HG02759 (cell line): ENCODE results near the gene KRT7.
"Not testable (repeated sequence)": the region's sequence is repeated elsewhere in the genome, so short reads cannot be mapped to it uniquely, and the experiment has no call there.

ENCODE experiments used
- ATAC-seq: cut with Tn5 transposase; IDR thresholded peaks from one replicate; pipeline ENCODE4 v1.9.1; 2021; ENCODE audit warnings: mild to moderate bottlenecking, moderate library complexity; ENCODE audit not compliant: unreplicated experiment

The KRT7 gene

DNA sequence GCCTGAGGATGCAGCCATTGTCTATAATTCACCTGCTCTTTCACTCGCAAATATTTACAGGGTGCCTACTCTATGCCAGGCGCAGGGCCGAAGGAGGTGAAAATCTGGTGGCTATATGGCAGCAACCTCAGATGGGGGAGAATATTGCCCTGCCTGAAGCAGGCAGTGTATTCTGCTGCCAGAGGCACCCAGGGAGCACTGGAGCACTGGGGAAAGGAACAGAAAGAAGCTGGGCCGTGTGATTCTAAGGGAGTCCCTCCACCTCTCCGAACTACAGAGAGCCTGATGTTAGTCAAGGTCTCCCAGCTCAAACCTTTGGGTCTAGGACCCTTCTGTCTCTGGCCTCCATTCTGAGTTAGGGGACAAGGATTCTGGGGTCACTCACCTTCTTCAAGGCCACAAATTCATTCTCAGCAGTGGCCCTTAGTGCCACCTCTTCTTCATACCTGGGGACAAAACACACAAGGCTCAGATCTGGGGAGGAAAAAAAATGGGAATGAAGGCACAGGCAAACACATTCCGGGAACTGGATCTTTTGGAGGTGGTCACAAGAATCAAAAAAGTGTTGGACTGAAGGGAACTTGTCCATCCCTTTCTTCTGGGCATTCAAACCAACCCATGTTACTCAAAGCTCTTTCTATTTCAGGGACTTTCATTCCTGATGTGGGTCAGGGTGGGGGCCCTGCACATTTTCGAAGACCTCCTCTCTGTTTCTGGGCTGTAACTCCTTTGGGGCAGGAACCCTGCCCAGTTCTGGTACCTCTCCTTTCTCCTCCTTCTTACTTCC is 22.1 kb downstream of the KRT7 start:
- no peak for ATAC-seq

DNA sequence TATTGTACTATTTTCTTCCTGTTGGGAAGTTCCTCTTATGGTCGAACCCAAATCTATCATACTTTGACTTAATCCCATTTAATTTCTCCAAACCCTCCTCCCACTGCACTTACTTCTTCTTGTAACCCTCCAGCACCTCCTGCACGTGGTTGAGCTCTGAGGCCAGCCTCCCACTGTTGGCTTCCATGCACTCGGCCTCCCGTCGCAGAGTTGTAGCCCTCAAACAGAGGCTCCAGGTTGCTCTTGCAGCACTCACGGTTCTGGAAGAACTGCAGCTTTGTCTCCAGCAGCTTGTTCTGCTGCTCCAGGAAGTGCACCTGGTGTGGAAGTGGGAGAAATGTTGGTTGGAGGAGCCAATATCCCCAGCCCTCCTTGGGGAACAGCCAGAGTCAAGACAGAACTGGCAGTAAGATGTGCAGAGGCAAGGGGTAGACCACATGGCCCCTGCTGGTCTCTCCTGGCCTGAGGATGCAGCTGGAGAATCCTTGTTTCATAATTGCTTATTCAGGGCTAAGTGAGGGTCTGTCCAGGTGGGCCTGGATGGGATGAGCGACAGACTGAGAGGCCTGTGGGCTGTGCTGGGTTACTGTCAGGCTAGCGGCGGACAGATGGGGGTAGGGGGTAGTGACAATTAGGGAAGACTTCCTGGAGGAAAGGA is 23.0 kb downstream of the KRT7 start:
- ATAC-seq: no peak

DNA sequence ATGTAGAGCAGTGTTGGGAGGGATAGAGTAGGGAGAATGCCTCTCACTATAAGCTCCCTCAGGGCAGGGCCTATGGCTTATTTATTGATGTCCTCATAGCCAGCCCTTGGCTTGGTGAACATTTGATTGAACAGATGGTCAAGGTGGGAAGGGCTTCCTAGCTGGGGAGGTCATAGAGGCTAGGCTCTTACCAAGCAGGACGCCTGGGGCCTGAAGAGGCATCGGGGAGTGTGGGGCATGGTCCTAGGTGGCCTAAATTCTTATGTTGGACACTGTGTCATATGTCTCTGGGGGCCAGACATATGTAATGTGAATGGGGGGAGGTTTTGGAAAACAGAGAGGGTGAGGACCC is 23.5 kb downstream of the KRT7 start:
- no peak for ATAC-seq

DNA sequence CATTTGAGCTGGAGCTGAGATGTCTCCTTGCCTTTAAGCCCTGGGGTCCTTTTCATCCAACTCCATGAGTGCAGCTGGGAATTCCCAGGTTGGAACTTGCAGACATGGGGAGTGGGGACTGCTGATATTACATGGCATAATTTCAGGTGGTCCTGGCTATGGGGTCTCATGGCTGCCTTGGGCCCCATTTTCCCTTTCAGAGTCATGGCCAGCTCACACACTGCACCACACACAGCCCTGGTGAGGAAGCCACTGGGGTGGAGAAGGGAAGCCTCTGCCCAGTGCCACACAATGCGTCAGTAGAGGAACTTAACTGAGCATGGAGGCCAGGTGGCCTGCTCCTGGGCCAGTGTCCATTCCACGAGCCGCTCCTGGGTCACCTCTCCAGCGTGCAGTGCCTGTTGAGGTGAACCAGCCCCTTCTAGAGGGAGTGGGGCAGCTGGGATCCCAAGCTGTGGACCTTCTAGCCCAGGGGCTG is 24.1 kb downstream of the KRT7 start:
- no peak for ATAC-seq

DNA sequence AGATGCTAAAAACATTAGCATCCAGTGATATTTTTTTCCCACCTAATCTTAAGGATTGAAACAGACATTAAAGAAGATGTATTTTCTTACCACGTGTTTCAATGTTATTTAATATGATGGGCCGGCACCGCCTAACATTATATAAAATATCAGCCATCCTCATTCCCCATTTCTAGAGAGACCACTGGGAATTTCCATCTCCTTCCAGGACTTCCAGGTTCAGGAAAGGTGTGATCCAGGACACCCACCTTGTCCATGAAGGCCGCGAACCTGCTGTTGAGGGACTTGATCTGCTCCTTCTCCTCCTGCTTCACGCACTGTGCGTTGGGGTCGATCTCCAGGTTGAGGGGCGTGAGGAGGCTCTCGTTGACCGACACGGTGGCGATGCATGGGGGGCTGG is 24.9 kb downstream of the KRT7 start:
- not testable (repeated sequence) for ATAC-seq

DNA sequence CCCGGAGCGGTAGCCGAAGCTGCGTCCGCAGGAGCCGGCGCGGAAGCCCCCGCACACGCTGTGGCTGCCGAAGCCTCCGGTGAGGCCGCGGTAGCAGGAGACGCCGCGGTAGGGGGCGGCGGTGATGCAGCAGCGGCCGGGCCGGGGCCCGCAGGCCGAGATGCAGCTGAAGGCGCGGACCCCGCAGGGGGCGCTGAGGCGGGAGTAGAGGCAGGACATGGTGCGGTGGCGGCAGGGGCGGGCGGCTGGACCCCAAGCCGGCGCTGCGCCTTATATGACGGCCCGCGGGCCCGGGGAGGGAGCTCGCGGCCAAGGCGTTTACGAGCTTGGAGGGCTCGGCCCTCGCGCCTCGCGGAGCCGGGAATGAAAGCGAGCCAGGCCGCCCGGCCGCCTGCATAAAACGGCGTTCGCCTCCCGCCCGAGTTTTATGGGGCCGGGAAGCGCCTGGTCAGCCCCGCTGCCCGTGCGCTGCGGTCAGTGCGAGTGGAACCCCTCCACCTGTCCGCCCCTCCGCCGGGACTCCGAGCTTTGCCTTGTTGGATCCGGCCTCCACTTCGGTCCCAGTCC is 25.4 kb downstream of the KRT7 start:
- no peak for ATAC-seq

DNA sequence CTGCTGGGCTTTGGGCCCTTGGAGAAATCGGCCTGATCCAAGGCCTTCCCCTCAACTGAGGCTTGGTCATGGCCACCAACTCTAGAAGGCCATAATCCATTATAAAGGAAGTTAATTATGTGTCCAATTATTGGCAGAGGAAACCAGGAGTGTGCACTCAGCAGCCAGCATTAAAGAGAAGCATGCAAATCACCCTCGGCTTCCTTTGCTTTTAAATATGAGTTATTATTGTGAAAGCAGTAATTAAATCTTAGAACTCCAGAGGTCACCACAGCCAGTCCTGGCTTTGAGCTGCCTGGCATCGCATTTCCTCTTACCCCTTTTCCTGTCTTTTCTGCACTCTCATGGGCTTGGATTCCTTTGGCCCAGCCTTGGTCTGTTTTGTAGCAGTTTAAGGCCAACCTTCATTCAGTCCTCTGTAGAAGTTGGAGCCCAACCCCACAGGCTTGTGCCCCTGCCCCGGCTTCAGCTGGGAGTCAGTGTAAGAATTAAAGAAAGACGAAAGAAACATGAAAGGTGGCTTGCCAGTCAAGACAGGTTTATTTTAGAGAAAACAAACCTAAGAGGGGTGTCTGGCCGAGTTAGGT is 26.7 kb downstream of the KRT7 start:
- ATAC-seq: no peak

DNA sequence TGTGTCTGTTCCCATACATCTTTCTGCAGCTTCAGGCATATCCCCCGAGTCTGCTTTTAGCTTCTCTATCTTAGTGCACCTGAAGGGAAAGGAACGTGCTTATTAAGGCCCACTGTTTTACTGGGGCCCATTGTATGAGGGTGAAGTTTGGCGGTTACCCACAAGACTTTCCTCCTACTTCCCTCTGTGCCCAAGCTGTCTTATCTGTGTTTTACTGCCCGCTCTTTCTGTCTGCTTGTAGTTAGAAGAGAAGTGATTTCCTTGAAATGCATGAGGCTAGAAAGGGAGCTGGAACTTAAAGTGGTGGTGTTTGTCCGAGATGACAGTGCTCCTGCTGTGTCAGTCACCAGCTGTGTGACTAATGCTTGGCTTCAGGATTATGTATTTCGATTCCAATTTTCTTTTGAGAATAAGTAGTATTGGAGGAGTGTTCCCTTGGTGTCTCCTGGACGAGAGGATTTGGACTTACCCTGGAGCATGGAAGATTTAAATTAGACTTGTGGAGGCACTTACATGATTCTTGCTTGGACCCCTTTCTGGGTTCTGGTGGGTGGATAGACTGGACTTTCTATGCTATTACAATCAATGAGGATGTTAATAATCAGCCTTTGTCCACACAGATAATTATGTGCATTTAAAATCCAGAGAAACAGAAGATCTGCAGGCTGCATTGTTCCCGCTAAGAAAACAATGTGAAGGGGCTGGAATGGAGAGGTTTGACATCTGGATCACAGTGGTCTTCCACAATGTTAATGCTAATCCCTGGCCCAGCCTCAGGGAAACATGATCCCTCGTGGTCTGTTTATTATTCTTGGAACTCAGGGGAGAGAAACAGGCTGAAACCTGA is 27.5 kb downstream of the KRT7 start:
- no peak for ATAC-seq

DNA sequence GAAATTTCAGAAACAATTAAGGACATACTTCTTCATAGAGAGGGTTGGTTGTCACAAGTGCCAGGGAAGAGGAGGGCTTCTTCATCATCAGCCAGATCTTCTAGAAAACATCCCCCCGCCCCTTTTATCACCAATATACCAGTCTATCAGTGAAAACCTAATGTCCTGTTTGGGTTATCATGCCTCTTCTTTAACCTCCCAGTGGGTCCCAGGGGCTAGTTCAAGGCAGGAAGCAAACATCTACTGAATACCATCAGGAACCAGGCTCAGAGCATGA is 28.1 kb downstream of the KRT7 start:
- no peak for ATAC-seq

DNA sequence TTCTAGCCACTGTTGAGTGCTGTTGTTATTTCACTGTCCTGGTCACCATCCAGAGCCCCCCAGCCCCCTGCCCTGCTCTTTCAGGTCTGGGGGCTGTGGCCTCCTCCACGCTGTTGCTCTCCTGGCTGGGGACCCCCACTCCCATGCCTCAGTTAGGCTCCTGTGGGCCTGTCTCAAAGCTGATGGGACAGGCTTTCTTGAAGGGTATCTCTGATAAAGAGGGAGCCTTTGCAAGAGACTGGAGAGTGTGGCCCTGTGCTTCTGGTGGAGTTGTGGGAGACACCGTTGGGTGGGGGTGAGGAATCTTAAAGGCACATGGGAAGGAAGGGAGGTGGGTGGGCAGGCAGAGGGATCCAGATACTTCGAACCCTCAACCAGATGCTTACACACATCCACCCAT is 29.2 kb downstream of the KRT7 start:
- ATAC-seq: no peak

DNA sequence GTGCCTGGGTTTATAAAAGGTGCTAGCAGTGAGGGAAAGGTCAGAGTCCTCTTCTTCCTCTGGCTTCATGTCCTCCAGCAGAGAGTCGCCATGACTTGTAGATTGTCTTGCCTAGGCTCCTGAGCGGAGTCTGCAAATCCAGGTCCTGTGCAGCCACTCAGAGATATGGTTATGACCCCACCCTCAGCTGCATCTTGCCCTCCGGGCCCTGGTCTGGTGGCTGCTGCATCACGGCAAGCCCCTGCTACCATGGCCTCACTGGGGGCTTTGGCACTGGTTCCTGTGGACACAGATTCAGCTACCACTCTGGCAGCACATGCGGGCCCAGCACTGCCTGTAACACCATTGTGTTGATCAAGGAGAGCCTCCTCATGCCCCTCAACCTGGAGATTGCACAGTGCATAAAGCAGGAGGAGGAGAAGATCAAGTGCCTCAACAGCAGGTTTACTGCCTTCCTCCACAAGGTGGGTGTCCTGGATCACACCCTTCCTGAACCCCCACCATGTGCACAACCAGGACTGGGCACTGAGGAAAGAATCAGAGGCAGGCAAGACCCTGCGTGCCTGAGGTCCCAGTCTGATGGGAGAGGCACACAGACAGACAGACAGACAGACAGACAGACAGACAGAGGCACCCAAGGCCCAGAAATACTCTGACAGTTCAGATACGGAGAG is 30.9 kb downstream of the KRT7 start:
- ATAC-seq: no peak

DNA sequence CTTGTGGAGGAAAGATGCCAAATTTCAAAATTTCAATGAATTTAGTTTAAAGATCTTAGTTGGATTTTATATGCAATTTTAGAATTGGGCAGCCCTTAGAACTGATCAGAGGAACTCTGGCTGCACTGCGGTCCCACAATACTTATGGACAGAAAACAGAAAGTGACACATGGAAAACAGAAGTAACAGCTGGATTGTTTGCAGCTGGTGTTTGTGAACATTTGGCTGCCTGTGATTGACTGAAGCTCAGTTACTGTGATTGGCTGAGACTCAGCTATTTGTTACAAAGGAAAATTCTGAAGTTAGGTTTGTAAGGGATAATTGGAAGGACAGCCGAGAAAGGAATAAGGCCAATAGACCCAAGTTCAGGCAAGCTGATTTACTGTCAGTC is 31.4 kb downstream of the KRT7 start:
- no peak for ATAC-seq

DNA sequence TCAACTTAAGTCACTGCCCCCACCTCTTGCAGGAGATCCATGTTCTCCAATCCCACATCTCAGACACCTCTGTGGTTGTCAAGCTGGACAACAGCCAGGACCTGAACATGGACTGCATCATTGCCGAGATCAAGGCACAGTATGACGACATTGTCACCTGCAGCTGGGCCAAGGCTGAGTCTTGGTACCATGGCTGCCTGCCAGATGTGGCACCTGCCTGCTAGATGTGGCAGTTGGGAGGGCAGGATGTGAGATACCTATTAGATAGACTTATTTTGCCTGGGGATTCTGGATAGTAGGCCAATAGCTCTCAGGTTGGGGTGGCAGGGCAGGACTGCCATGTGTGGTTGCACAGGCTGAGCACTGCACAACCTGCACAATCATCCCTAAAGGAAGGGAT is 33.5 kb downstream of the KRT7 start:
- no peak for ATAC-seq

DNA sequence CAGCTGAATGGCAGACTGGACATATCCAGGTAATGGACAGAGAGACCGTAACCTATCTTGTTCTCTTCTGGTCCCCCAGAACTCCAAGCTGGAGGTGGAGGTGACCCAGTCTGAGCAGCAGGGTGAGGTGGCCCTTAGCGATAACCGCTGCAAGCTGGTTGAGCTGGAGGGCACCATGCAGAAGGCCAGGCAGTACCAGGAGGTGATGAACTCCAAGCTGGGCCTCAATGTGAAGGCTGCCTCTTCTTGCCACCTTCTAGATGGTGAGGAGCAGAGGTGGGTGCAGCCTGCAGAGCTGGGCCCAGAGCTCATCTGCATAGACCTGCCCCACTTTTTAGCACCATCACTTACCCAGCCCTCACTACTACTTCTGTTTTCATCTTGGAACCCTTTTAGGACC is 34.2 kb downstream of the KRT7 start:
- ATAC-seq: no peak

DNA sequence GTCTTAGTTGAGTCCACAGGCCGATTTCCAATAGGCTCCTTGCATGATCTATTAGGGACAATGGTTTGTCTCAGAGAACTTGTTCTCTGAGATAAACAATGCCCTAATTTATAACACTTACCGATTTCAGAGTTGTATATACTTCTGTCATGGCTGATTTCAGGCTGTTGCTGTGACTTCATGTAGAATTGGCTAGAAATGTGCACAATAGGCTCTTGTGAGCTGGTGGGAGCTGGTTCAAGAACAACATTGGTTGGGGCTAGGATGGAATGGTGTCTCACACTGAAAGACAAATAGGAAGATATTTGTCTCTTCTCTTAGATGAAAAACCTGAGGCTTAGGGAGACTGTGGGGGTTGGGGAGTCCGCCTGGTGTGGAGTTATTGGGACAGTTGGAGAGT is 34.7 kb downstream of the KRT7 start:
- no peak for ATAC-seq

DNA sequence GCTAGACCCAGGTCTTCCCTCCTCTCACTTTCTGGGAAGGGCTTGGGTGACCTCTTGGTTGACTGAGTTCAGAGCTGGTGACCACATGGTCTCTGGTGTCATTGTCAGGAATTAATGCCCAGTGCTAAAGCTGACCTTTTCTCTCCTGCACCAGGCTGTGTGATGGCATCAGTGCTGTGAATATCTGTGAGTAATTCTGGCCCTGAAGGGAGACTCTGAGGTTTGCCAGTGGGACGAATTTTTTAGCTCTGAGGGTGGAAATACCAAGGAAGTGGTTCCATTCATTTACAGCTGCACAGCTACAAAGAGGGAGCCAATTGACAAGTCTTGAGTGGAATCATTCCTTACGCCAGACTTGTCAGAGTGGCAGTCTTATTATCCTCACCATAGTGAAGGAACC is 35.2 kb downstream of the KRT7 start:
- no peak for ATAC-seq

DNA sequence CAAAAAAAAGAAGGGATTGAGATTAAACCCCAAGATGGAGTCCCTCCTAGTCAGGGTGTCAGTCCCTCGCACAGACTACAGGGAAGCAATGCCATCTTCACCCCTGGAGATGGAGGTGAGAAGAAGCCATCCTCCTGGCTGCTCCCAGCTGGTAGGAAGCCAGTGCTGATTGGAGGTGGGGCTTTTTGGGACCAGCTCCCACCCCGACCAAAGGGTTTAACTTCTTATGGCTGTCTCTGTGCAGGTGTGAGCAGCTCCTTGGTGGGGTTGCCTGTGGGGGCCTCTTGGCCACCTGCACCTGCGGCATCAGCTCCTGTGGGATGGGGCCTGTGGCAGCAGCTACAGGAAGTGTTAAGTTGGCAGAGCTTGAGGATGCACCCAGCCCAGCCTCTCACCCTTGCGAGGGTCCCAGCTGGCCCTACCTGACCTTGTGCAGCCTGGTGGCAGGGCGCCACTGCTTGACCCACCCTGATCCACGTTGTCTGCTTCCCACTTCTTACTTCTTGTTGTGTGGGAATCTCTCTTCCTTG is 37.6 kb downstream of the KRT7 start:
- ATAC-seq: no peak

DNA sequence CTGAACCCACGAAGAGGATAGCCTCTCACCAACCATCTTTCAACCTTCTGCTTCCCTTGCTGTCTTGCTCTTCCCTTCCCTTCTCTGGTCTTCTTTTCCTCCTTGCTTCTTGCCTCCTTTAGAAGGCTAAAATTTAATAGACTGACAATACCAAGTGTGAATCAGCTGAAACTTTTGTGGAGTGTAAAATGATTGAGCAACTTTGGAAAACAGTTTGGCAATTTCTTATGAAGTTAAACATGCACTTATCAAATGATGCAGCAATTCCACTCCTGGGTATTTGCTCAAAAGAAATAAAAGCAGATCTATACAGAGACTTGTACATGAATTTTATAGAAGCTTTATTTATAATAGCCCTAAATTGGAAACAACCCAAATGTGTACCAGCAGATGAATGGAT is 38.1 kb downstream of the KRT7 start:
- no peak for ATAC-seq

DNA sequence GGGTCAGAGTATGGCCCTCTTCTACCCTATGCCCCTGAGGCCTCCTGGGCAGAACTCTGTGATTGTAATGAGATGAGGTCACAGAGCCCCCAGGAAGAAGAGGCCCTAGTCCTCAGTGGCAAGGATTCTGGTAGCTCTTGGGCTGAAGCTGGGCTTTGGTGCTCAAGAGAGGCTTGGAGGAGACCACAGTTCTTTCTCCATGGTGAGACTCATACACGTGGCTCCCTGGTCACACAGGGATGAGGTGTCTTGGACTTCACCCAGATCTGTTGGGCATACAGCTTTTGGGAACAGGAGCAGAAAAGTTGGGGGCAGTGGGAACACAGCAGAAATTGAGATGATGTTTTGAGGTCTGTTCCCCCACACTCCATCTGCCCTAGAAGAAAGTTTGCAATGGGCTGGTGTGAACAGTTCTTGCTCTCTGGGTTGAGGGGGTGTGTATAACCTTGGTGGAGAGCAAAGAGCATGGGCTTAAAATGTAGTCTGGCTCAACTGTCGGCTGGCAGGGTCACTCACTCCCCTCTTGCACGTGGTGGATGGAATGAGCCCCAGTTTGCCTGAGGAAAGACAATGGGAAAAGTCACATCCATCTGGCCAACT is 41.6 kb downstream of the KRT7 start, which contains the start of gene KRT86:
Gene KRT86, plus strand, starts transcription at position 125 of the 600 bp plus-strand sequence. CDS start 27,272 bp downstream, outside the sequence.
- ATAC-seq: no peak

DNA sequence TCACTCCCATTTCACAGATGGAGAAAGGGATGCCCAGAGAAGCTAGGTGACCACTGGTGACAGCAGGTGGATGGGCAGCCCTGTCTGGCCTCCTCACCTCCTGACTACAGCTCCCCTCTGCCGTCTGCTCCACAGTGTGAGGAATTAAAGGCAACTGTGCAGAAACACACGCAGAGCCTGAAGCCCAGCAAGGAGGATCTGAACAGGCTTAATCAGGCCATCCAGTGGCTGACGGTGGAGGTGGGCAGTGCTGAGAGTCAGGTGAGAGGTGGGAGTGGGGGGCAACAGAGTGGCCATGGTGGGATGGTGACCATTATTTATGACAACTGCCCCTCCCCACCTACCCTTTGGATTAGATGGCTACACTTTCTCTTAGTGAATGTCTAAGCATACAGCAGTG is 42.6 kb downstream of the KRT7 start:
- ATAC-seq: no peak
